Parathyroid adenoma (tissue), 2 donors: ENCODE results near the gene FOXJ2.

Source experiments
- H2AFZ ChIP-seq: fragments of 300-600 bp; sonication (generic); one replicate; pipeline ENCODE4 v1.7.0; 2017; ENCODE audit warnings: antibody characterized with exemption, mild to moderate bottlenecking
- H3K27ac ChIP-seq: fragments of 300-600 bp; sonication (generic); one replicate; pipeline ENCODE4 v1.7.0; 2017
- H3K27me3 ChIP-seq: fragments of 300-600 bp; sonication (generic); one replicate; pipeline ENCODE4 v1.7.0; 2017; ENCODE audit warnings: low read length; ENCODE audit not compliant: control insufficient read depth, insufficient read depth
- H3K36me3 ChIP-seq: fragments of 300-600 bp; sonication (generic); one replicate; pipeline ENCODE4 v1.7.0; 2017; ENCODE audit warnings: low read length; ENCODE audit not compliant: control insufficient read depth, insufficient read depth
- H3K4me1 ChIP-seq: fragments of 300-600 bp; sonication (generic); one replicate; pipeline ENCODE4 v1.7.0; 2017; ENCODE audit warnings: control low read depth
- H3K4me2 ChIP-seq: fragments of 300-600 bp; sonication (generic); one replicate; pipeline ENCODE4 v1.7.0; 2017; ENCODE audit warnings: low read length
- H3K4me3 ChIP-seq: fragments of 300-600 bp; sonication (generic); one replicate; pipeline ENCODE4 v1.7.0; 2017; ENCODE audit warnings: low read depth, low read length
- H3K79me2 ChIP-seq: fragments of 300-600 bp; sonication (generic); one replicate; pipeline ENCODE4 v1.7.0; 2017; ENCODE audit warnings: control low read depth
- H3K9ac ChIP-seq: fragments of 300-600 bp; sonication (generic); one replicate; pipeline ENCODE4 v1.7.0; 2017; ENCODE audit warnings: mild to moderate bottlenecking
- H3K9me3 ChIP-seq: fragments of 300-600 bp; sonication (generic); one replicate; pipeline ENCODE4 v1.7.0; 2017; ENCODE audit warnings: low read length; ENCODE audit not compliant: control insufficient read depth
- CTCF ChIP-seq: fragments of 300-600 bp; sonication (generic); IDR thresholded peaks from one replicate; pipeline ENCODE4 v1.7.0; 2017; ENCODE audit warnings: antibody characterized with exemption, mild to moderate bottlenecking
- donor health status: primary hyperparathyroidism.

The FOXJ2 gene

GRCh38 chr12:8052679-8053078, 20.2 kb downstream of the FOXJ2 start:
- no peak overlapping the region for H3K9ac ChIP-seq
- H3K79me2 ChIP-seq, result no peaks in the 10 kb centered on the region

GRCh38 chr12:8054816-8055215, 22.3 kb downstream of the FOXJ2 start:
- Histone ChIP-seq H3K9me3 (no peaks in the 10 kb centered on the region), H3K27me3 (no peaks in the 10 kb centered on the region), H3K9ac (no peak overlapping the region), H3K4me1 (no peaks in the 10 kb centered on the region), H3K79me2 (no peaks in the 10 kb centered on the region), H3K36me3 (no peaks in the 10 kb centered on the region), H3K4me3 (no peak overlapping the region), H3K4me2 (no peak overlapping the region), H3K27ac (no peak overlapping the region), H2AFZ (no peak overlapping the region)
- TF ChIP-seq CTCF, result no peak

More at GRCh38 chr12:8052679-8053078, 20.2 kb downstream of the FOXJ2 start:
- Histone ChIP-seq H3K9me3 (no peaks in the 10 kb centered on the region), H3K4me1 (no peaks in the 10 kb centered on the region), H3K4me3 (no peak overlapping the region), H3K36me3 (no peaks in the 10 kb centered on the region), H3K4me2 (no peak overlapping the region), H3K27ac (no peak overlapping the region), H2AFZ (no peak overlapping the region), H3K27me3 (no peaks in the 10 kb centered on the region)
- no peak for TF ChIP-seq CTCF

- Histone ChIP-seq H2AFZ (no peak overlapping the region), H3K27me3 (no peaks in the 10 kb centered on the region), H3K36me3 (no peaks in the 10 kb centered on the region), H3K4me1 (no peaks in the 10 kb centered on the region), H3K9me3 (no peaks in the 10 kb centered on the region), H3K27ac (no peak overlapping the region), H3K4me3 (no peak overlapping the region), H3K9ac (no peak overlapping the region), H3K4me2 (no peak overlapping the region), H3K79me2 (no peaks in the 10 kb centered on the region)
- no peak for TF ChIP-seq CTCF
Measured at GRCh38 chr12:8057306-8057705, 24.8 kb downstream of the FOXJ2 start.

- Histone ChIP-seq H3K79me2 (no peaks in the 10 kb centered on the region), H3K9me3 (no peaks in the 10 kb centered on the region), H3K9ac (no peak overlapping the region), H3K4me2 (no peak overlapping the region), H3K4me1 (no peaks in the 10 kb centered on the region), H3K36me3 (no peaks in the 10 kb centered on the region), H3K27me3 (no peaks in the 10 kb centered on the region), H3K27ac (no peak overlapping the region), H3K4me3 (no peak overlapping the region), H2AFZ (no peak overlapping the region)
- no peak for TF ChIP-seq CTCF
Measured at GRCh38 chr12:8057839-8058238, 25.3 kb downstream of the FOXJ2 start.

- Histone ChIP-seq H3K27me3 (no peaks in the 10 kb centered on the region), H3K36me3 (no peaks in the 10 kb centered on the region), H3K79me2 (no peaks in the 10 kb centered on the region), H3K9me3 (no peaks in the 10 kb centered on the region), H3K4me1 (no peaks in the 10 kb centered on the region), H2AFZ (no peak overlapping the region), H3K4me2 (no peak overlapping the region), H3K27ac (no peak overlapping the region), H3K4me3 (no peak overlapping the region), H3K9ac (no peak overlapping the region)
- no peak for TF ChIP-seq CTCF
Measured at GRCh38 chr12:8058506-8058905, 26.0 kb downstream of the FOXJ2 start.
